ENCODE results near the gene FGF18.

DNA sequence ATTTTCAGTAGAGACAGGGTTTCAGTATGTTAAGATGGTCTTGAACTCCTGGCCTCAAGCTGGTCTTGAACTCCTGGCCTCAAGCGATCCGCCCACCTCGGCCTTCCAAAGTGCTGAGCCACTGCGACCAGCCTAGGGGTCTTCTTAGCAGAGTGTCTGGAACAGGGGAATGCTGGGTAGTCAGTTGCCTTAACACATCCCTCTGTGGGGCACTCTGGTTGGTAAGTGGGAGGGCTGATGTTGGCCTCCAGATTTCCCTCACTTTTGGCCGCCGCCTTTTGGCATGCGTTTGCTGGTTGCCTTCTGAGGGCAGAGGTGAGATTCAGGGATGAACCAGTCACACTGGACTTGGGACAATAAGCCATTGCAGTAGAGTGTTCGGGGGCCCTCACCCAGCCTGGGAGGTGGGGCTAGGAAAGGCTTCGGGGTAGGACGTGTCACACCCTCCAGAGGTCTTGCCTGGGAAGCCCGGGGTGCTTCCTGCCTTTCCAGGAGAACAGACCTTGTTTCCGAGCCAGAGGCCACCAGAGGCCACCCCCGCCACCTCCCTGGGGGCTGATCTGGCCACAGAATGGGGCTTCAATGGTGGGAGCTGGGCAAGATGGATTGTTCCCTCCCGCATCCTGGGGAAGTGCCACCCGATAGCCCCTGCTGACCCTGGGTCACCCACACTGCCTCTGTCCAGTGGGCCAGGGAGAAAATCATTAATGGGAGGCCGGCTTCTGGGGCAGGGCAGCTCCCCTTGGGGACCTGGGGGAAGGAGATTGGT lies 13.3 kb downstream of the FGF18 start:
- TF ChIP-seq CTCF (IDR thresholded peaks at IDR 0.05) (no peak), POLR2AphosphoS5 (IDR thresholded peaks at IDR 0.05) (no peak), POLR2A (IDR thresholded peaks at IDR 0.05) (no peak)

Measured in upper lobe of left lung (tissue), 4 donors.